ENCODE measurements around the gene TMEFF1.

DNA sequence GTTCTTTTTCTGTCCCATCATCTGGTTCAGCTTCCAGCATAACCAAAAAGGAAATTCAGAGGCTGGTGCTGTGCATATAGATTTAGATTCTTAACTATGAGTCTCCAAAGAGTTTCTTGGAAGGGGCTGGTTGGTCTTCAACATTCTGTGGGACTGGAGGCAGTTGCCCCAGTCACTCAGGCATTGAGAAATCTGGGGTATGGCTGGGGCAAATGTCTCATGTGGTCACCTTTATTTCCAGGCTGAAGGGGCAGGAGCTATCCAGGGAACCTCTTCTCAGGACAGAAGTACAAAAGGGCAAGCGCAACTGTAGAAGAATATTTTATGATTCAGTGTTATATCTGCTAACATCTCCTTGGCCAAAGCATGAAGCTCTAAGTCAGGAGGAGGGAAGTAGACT, 15.4 kb upstream of the TMEFF1 start:
- no peak for TF ChIP-seq POLR2A (IDR thresholded peaks at IDR 0.05; ENCODE audit: low read length)
- no peak for TF ChIP-seq GATA1 (IDR thresholded peaks at IDR 0.05; ENCODE audit: low read depth, low read length)
